NT2/D1 (cell line): ENCODE measurements around the gene JPT2.

ENCODE experiments used
- SUZ12 ChIP-seq: IDR thresholded peaks from 2 replicates; pipeline ENCODE4 v1.6.1; 2011; ENCODE audit not compliant: insufficient read length, insufficient read depth; ENCODE audit errors: extremely low read depth
- YY1 ChIP-seq: IDR thresholded peaks from 2 replicates; pipeline ENCODE4 v1.6.1; 2011; ENCODE audit not compliant: insufficient read length, insufficient read depth

- TF ChIP-seq YY1 (no peak), SUZ12 (no peak)
These were observed 35.3 kb upstream of the JPT2 start for GRCh38 chr16:1642753-1643152.
